Activated naive CD4-positive, alpha-beta T cell treated with anti-CD3 and anti-CD28 coated beads, Interleukin-2, amount 50 U/mL, for 72 hours (primary cell): Measurements from ENCODE around the gene SPAG7. TPM values are rescaled to one million over a fixed set of nuclear protein-coding genes. Genes with fewer than 3 reads are reported as not detected.

Source experiments
- ATAC-seq, 2 donors: fragments of 150-1000 bp; cut with Tn5 transposase; 2 replicates each; pipeline ENCODE4 v1.10.0; 2021; ENCODE audit warnings: mild to moderate bottlenecking in 2 of 2, moderate library complexity in 2 of 2
- DNase-seq, 2 donors: peaks; one replicate each; pipeline ENCODE4 v3.0.0; 2021 to 2022; ENCODE audit warnings: low spot score in 2 of 2
- H3K27ac Mint-ChIP-seq, 2 donors: one replicate each; pipeline ENCODE4 v1.8.0; 2022; ENCODE audit warnings: mild to moderate bottlenecking in 2 of 2, mixed read lengths in 2 of 2
- H3K36me3 Mint-ChIP-seq, 2 donors: one replicate each; pipeline ENCODE4 v1.8.0; 2022; ENCODE audit warnings: mixed read lengths in 2 of 2
- H3K9me3 Mint-ChIP-seq, 2 donors: one replicate each; pipeline ENCODE4 v1.8.0; 2022; ENCODE audit warnings: mixed read lengths in 2 of 2
- total RNA-seq, 2 donors: library from RNA; stranded (reverse); gene quantifications; one replicate each; pipeline ENCODE4 v1.2.3, GENCODE V29; 2022

The SPAG7 gene, protein sequence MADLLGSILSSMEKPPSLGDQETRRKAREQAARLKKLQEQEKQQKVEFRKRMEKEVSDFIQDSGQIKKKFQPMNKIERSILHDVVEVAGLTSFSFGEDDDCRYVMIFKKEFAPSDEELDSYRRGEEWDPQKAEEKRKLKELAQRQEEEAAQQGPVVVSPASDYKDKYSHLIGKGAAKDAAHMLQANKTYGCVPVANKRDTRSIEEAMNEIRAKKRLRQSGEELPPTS
- 10 to 100 TPM; 70.3 to 94.6 TPM for total RNA-seq

GRCh38 chr17:4967539-4968485, at the start of gene SPAG7:
Gene SPAG7, minus strand, starts transcription at chr17:4967817. Its CDS starts 13 bp downstream, at chr17:4967804.
- Mint-ChIP-seq H3K36me3 (peaks cover 15 to 30% of the 10 kb centered on the region in 2 donors), H3K27ac (no peak within 1 kb of the TSS), H3K9me3 (no peaks in the 10 kb centered on the region)
- ATAC-seq (peak; percentile 56 to 72), DNase-seq (peak; percentile 95 to 96)

GRCh38 chr17:5014357-5014756, 46.7 kb upstream of the SPAG7 start:
- Mint-ChIP-seq H3K27ac (peak overlapping the region in 1 of 2 donors; percentile 55), H3K9me3 (no peaks in the 10 kb centered on the region), H3K36me3 (no peaks in the 10 kb centered on the region)
- DNase-seq = no peak
- ATAC-seq = no peak

DNA sequence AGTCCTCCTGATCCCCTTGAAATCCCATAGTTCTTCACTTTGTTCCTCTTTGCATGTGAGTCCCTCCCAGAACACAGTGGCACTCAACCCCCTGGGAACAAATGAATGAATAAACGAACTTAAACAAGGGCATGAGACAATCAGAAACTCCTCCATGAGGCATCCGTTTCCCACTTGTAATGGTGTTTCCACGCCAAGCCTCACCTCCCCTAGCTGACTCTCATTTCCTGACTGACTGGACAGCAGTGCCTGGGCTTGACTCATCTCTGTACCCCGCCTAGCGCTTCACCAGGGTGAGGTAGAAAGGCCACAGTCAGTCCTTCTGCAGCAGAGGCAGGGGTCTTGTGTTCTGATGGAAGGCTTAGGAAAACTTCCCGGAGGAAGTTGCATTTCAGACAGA, 44.3 kb upstream of the SPAG7 start:
- Mint-ChIP-seq H3K27ac (peak overlapping the region; percentile 4 to 85), H3K36me3 (peaks cover 2 to 4% of the 10 kb centered on the region in 2 donors), H3K9me3 (no peaks in the 10 kb centered on the region)
- DNase-seq (peak in 1 of 2 donors; percentile 51), ATAC-seq (peak; percentile 90 to 91)

GRCh38 chr17:5003214-5003867, 35.7 kb upstream of the SPAG7 start:
- DNase-seq = no peak
- Mint-ChIP-seq H3K9me3 (no peaks in the 10 kb centered on the region), H3K36me3 (peaks cover 5 to 20% of the 10 kb centered on the region in 2 donors), H3K27ac (no peak overlapping the region)
- no peak for ATAC-seq

GRCh38 chr17:5002121-5002788, 34.6 kb upstream of the SPAG7 start:
- no peak for ATAC-seq
- Mint-ChIP-seq H3K9me3 (no peaks in the 10 kb centered on the region), H3K27ac (peak overlapping the region in 1 of 2 donors; percentile 7), H3K36me3 (peaks cover 5 to 20% of the 10 kb centered on the region in 2 donors)
- no peak for DNase-seq

DNA sequence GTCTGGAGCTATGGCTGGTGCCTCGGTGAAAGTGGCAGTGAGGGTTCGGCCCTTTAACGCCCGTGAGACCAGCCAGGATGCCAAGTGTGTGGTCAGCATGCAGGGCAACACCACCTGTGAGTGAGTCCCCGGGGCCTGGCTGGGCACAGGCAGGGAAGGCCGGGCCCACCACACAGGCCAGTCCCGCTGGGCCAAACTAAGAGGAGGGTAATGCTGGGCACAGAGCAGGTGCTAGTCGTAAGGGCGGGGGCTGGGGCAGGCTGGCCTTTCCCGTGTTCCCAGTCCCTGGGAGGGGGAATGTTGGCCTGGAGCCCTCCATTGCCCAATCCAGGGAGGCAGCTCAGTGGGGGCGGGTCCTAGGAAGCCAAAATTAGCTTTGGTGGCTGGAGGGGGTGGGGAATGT, 32.6 kb upstream of the SPAG7 start:
- DNase-seq (no peak), ATAC-seq (no peak)
- Mint-ChIP-seq H3K27ac (peak overlapping the region in 1 of 2 donors; percentile 83), H3K36me3 (peaks cover 0 to 12% of the 10 kb centered on the region in 2 donors), H3K9me3 (no peaks in the 10 kb centered on the region)

DNA sequence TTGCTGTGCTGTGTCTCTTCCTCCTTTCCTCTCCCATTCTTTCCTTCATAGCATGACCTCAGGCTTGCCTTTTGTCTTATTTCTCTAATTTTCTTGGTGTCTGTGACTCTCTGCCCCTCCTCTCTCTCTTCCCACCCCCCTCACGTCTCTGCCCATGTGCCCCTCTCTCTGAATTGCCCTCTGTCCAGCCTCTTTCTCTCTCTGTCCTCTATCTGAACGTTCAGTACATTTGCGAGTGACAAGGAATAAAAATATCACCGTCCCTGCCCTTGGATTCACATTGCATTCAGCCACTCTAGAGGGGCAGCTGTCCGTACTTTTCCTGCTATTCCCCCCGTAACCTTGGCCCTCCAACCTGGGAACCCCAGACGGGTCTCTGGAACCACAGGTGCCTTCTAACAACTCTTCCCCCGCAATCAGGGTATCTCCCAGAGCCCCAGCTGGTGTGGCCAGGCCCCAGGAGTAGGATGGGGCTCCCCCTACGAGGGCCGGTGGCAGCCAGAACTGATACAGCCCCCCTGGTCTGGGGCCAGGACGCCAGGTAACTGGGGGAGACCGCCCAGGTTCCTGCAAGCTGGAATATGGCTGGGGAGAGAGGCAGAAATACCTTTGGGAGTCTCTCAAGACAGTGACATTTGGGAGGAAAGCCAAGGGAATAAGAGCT, 31.9 kb upstream of the SPAG7 start:
- ATAC-seq = no peak
- DNase-seq = no peak
- Mint-ChIP-seq H3K27ac (peak overlapping the region; percentile 10 to 83), H3K36me3 (peaks cover 0 to 6% of the 10 kb centered on the region in 2 donors), H3K9me3 (no peaks in the 10 kb centered on the region)

DNA sequence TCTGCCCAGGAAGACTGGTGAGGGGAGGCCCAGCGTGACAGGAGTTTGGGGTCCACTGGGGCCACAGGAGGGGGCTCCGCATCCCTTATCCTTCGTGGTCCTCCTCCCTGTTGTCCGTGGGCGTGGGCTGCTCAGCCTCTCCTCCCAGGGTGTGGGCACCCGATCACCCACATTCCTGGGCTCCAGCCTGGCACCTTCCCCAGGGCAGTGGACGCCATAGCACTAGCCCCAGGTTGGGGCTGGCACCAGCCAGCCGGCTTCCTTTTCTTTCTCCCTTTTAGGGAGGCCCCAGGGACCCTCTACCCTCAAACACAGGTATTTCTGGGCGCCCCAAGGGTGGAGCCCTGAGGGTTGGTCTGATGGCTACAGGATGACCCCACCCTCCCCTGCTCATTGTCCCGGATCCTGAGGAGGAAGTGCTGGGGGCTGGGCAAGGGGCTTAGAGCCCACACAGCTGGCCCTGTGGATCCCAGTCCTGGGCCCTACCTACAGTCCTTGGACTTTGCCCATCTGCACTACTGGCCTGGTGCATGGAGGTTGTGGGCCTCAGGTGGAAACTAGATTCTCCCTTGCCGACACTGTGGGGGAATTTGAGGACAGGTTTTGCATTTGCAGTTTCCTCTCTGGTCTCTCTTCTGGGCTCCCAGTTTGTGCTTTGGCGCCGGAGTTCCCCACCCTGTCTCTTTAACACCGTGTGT, 31.3 kb upstream of the SPAG7 start:
- DNase-seq (no peak), ATAC-seq (no peak)
- H3K27ac Mint-ChIP-seq = peak overlapping the region; percentile 60 to 83
- no peaks in the 10 kb centered on the region for H3K9me3 Mint-ChIP-seq
- H3K36me3 Mint-ChIP-seq = no peaks in the 10 kb centered on the region

DNA sequence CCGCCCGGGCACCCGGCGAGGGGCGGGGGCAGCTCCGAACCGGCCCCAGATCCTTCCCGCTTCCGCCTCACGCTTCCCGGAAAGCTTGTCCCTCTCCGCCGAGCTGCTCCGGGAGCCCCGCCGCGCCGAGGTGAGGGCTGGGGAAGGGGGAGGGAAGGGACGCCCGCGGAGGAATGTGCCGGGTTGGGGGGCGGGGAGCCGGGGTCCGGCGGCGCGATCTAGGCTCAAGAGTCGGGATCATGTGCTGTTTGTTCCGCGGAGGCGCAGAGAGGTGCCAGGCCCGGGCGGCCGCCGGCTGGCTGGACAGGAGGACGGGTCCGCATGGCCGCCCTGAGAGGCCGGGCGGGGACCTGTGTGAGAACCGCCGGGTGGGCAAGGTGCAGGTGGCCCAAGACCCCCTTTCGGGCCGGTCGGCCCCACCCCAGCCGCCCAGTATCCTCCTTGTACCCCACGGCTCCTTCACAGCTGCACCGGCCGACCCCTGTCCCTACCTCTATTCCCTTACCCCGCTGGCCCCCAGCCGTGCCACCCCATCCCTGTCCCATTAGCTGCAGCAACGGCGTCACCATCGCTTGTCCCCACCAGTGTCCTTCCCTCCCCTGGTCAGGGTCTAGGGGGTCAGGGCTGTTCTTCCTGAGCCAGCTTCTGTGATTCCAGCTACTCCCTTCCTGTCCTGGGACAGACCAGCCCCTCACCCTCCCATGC, 30.6 kb upstream of the SPAG7 start:
- no peaks in the 10 kb centered on the region for H3K36me3 Mint-ChIP-seq
- peak overlapping the region; percentile 29 to 83 for H3K27ac Mint-ChIP-seq
- H3K9me3 Mint-ChIP-seq = no peaks in the 10 kb centered on the region
- ATAC-seq (peak in 1 of 2 donors; percentile 18), DNase-seq (no peak)

DNA sequence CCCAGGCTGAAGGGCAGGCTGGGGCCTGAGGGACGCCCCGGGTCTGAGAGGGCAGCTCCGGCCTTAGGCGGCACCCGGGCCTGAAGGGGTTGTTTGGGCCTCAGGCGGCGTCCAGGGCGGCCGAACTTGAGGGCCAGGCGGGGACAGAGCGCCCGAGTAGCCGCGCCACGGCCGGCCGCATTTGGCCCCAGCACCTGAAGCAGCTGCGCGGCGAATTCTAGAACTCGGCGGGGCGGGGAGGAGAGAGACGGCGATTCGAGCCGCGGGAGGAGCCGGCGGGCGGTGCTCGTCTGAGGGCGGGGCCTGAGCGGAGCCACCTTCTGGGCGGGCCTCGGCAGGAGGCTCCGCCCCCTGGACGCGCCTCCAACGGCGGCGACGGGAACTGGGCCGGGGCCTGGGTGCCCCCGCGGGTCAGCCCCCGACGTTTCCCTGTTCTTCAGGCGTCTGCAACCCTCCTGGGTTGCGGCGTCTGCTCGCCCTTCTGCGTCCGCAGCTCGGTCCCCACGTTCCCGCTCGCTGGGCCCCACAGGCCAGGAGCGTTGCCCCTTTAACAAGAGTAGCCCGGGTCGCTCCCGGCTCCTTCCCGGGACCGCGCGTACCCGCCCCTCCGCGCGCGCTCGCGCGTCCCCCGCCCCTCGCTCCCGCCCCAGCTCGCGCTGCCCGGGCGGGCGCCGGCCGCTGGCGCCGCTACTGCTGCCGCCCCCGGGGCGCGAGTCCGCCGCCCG, 29.8 kb upstream of the SPAG7 start, which contains the start of the genes INCA1 and KIF1C:
Gene INCA1 (minus strand): TSS at position 221 of the 725 bp plus-strand sequence. CDS start 3,085 bp downstream, outside the sequence.
Gene KIF1C (plus strand): TSS at position 649 of the 725 bp plus-strand sequence. CDS start 2,297 bp downstream, outside the sequence.
- DNase-seq (peak; percentile 92 to 94), ATAC-seq (peak; percentile 94 to 97)
- no peaks in the 10 kb centered on the region for H3K36me3 Mint-ChIP-seq
- peak within 1 kb of the TSS; percentile 60 to 83 for H3K27ac Mint-ChIP-seq
- H3K9me3 Mint-ChIP-seq = no peaks in the 10 kb centered on the region

DNA sequence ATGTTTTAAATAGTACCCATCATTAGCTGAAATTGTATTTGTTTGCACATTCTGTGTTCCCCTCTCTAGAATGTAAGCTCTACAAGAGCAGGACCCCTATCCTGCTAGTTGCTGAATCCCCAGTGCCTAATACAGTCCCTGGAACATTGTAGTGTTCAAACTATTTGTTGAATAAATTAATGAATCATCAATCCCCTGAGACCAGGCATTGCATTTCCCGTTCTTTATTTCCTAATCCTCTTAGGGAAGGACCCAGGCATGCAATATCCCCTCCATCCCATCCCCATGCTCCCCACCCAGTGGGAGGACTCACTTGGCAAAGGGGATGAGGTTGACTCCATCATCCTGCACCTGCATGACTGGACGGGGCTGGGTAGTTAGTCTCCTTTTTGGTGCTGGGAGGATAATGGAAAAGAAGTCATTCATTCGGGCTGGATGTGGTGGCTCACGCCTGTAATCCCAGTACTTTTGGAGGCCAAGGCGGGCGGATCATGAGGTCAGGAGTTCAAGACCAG, 26.5 kb upstream of the SPAG7 start:
- Mint-ChIP-seq H3K36me3 (peaks cover 0 to 5% of the 10 kb centered on the region in 2 donors), H3K27ac (no peak overlapping the region), H3K9me3 (no peaks in the 10 kb centered on the region)
- ATAC-seq (no peak), DNase-seq (no peak)

DNA sequence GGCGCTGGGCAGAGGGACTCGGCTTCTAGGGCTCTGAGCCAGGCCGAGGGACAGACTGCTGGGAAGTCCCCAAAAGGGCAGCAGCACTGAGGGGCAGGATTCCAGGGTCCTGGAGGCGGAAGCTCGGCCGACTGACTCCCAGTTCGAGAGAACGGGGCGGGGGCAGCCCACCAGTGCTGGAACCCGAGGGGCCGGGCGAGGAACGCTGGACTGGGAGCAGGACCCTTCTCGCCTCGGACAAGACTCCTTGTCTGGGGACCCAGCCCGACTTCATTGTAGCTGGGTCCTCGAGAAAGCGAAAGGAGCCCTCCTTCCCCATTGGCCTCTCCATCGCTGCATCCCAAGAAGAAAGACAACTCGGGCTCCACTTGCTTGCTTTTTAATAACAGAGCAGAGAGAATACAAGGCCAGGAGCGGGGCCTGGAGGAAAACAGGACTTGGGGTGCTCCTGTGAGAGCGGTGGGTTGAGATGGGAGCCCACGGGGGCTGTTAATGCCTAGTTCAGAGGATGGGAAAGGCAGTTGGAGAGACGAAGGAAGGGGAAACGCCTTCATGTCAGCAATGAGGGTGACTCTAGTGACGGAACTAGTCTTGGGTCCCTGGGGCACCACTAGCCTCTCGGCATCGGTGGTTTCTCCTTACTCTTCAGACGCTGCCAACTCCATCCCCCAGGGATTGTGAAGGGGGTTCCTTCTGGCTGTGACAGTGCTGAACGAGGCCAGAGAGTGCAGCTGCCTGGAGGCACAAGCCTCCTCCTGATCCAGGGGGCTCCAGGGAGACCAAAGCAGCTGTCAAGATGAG, 20.4 kb upstream of the SPAG7 start:
- H3K27ac Mint-ChIP-seq = peak overlapping the region; percentile 91 to 97
- ATAC-seq (peak in 1 of 2 donors; percentile 19), DNase-seq (no peak)
- H3K36me3 Mint-ChIP-seq = peaks cover 5 to 12% of the 10 kb centered on the region in 2 donors
- H3K9me3 Mint-ChIP-seq = no peaks in the 10 kb centered on the region
